Keratinocyte (primary cell): ENCODE results near the gene PUDP.

Experiments
- EZH2 ChIP-seq: IDR thresholded peaks from one replicate; pipeline ENCODE4 v1.6.1; 2012; ENCODE audit warnings: inconsistent platforms, mild to moderate bottlenecking, low read length, moderate library complexity
- TF ChIP-seq, protein P1 (sequence below), 3 experiments: IDR thresholded peaks in 1 of 3; conservative IDR thresholded peaks in 1 of 3; optimal IDR thresholded peaks in 1 of 3; 2 replicates in 2 of 3; 3 replicates in 1 of 3; pipeline versions ENCODE3 to v1.5.1; 2011; ENCODE audit warnings: low read length in 3 of 3, mild to moderate bottlenecking in 3 of 3, moderate library complexity in 2 of 3, control low read depth in 1 of 3, inconsistent platforms in 1 of 3; ENCODE audit not compliant: insufficient read depth in 2 of 3; ENCODE audit errors: extremely low read depth in 1 of 3

- TF ChIP-seq, protein P1, sequence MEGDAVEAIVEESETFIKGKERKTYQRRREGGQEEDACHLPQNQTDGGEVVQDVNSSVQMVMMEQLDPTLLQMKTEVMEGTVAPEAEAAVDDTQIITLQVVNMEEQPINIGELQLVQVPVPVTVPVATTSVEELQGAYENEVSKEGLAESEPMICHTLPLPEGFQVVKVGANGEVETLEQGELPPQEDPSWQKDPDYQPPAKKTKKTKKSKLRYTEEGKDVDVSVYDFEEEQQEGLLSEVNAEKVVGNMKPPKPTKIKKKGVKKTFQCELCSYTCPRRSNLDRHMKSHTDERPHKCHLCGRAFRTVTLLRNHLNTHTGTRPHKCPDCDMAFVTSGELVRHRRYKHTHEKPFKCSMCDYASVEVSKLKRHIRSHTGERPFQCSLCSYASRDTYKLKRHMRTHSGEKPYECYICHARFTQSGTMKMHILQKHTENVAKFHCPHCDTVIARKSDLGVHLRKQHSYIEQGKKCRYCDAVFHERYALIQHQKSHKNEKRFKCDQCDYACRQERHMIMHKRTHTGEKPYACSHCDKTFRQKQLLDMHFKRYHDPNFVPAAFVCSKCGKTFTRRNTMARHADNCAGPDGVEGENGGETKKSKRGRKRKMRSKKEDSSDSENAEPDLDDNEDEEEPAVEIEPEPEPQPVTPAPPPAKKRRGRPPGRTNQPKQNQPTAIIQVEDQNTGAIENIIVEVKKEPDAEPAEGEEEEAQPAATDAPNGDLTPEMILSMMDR (optimal IDR thresholded peaks at IDR 0.05 in 1 of 3, IDR thresholded peaks at IDR 0.05 in 1 of 3, conservative IDR thresholded peaks at IDR 0.05 in 1 of 3; ENCODE audit: extremely low read depth in 1 of 3, insufficient read depth in 2 of 3, low read length in 3 of 3), result no peak
- no peak for TF ChIP-seq EZH2
These were observed 11.4 kb upstream of the PUDP start for GRCh38 chrX:7159149-7159861.
